Lower leg skin (tissue), 4 donors: ENCODE data around the gene NMNAT2. TPM values are rescaled to one million over a fixed set of nuclear protein-coding genes. Genes with fewer than 3 reads are reported as not detected.

ENCODE experiments used
- DNase-seq, 2 donors: peaks; one replicate each; pipeline ENCODE4 v3.0.0-alpha.2; 2019; ENCODE audit warnings: low spot score in 2 of 2
- H3K4me3 ChIP-seq: fragments of 200-600 bp; sonication (generic); 2 replicates; pipeline ENCODE4 v1.5.1; 2017; ENCODE audit warnings: mild to moderate bottlenecking, low read depth; ENCODE audit not compliant: poor library complexity, severe bottlenecking
- CTCF ChIP-seq, 3 donors: fragments of 450-650 bp; IDR thresholded peaks; one replicate each; pipeline ENCODE4 v1.5.1; 2016; ENCODE audit warnings: antibody characterized with exemption in 3 of 3, mild to moderate bottlenecking in 3 of 3, moderate library complexity in 2 of 3
- POLR2A ChIP-seq, 2 donors: fragments of 450-650 bp; IDR thresholded peaks; one replicate each; pipeline ENCODE4 v1.6.1; 2016 to 2017; ENCODE audit warnings: antibody characterized with exemption in 2 of 2, mild to moderate bottlenecking in 1 of 2, moderate library complexity in 1 of 2
- WGBS, 2 donors: methylation state at CpG; one replicate each; pipeline ENCODE4 v1.1.5; 2018; 5-methylcytosine and 5-hydroxymethylcytosine counted together
- intact Hi-C: fragments of 100-400 bp; cut with DNase I; formaldehyde crosslinking; loops from one replicate; pipeline ENCODE4 v1.15.0; 2023; ENCODE audit warnings: low total_unique reads
- total RNA-seq, 4 donors: library from RNA; depleted of rRNA; stranded (reverse); fragments of >200 nt; gene quantifications; one replicate each; pipeline ENCODE4 v1.1.0, GENCODE V29; 2016

The NMNAT2 gene
- total RNA-seq, 4 donors from 2014 or later: 0.23 to 0.34 (median 0.34) TPM; not detected in 1

- no peak for DNase-seq
- no peak for TF ChIP-seq POLR2A (IDR thresholded peaks at IDR 0.05)
- TF ChIP-seq CTCF (IDR thresholded peaks at IDR 0.05): no peak
- no peak overlapping the region for H3K4me3 ChIP-seq
- 86 to 91% methylated on average over 4 of the region's 4 CpGs for WGBS, 2 donors
- intact Hi-C loops: no loop called here
Observed at GRCh38 chr1:183319606-183320005, 98.6 kb downstream of the NMNAT2 start.

GRCh38 chr1:183319051-183319450 lies 99.1 kb downstream of the NMNAT2 start:
- TF ChIP-seq CTCF (IDR thresholded peaks at IDR 0.05) (no peak), POLR2A (IDR thresholded peaks at IDR 0.05) (no peak)
- intact Hi-C loops: no loop called here
- WGBS, 2 donors: 48 to 61% methylated on average over 4 of the region's 4 CpGs
- no peak overlapping the region for H3K4me3 ChIP-seq
- DNase-seq: no peak

GRCh38 chr1:183318433-183318832 lies 99.7 kb downstream of the NMNAT2 start:
- intact Hi-C loops: no loop called here
- DNase-seq: peak; percentile 76 to 94
- no peak for TF ChIP-seq CTCF (IDR thresholded peaks at IDR 0.05)
- TF ChIP-seq POLR2A (IDR thresholded peaks at IDR 0.05): no peak
- 20 to 21% methylated on average over 4 of the region's 4 CpGs for WGBS, 2 donors
- H3K4me3 ChIP-seq: no peak overlapping the region

GRCh38 chr1:183315991-183316758 lies 102.0 kb downstream of the NMNAT2 start:
- TF ChIP-seq CTCF (IDR thresholded peaks at IDR 0.05) (no peak), POLR2A (IDR thresholded peaks at IDR 0.05) (no peak)

GRCh38 chr1:183313063-183313462 lies 105.1 kb downstream of the NMNAT2 start:
- no peak overlapping the region for H3K4me3 ChIP-seq
- intact Hi-C loops: no loop called here
- TF ChIP-seq POLR2A (IDR thresholded peaks at IDR 0.05): no peak
- no peak for TF ChIP-seq CTCF (IDR thresholded peaks at IDR 0.05)
- WGBS, 2 donors: 89 to 92% methylated on average over 3 of the region's 3 CpGs
- DNase-seq: no peak

More at GRCh38 chr1:183315991-183316758, 102.0 kb downstream of the NMNAT2 start:
- WGBS, 2 donors: 64 to 70% methylated on average over 6 of the region's 6 CpGs
- intact Hi-C loops: no loop called here
- no peak for DNase-seq
- no peak overlapping the region for H3K4me3 ChIP-seq
